GM23338 (cell line): Measurements from ENCODE around the gene MRGPRF. TPM values are rescaled to one million over a fixed set of nuclear protein-coding genes. Genes with fewer than 3 reads are reported as not detected.

Experiments used
- ATAC-seq: fragments of 200-7000 bp; cut with Tn5 transposase; 3 replicates; pipeline ENCODE4 v1.9.1; 2020
- DNase-seq: peaks from one replicate; pipeline ENCODE4 v3.0.0-alpha.2; 2015; ENCODE audit warnings: low spot score
- H2AFZ ChIP-seq: fragments of 200-600 bp; sonication (generic); 2 replicates; pipeline ENCODE4 v1.8.0; 2016; ENCODE audit warnings: antibody characterized with exemption, mild to moderate bottlenecking, moderate library complexity
- H3F3A ChIP-seq: fragments of 200-600 bp; sonication (generic); replicated peaks from 2 replicates; pipeline ENCODE4 v1.8.0; 2017; ENCODE audit warnings: antibody characterized with exemption, mixed run types, low read depth
- H3K27ac ChIP-seq: fragments of 200-600 bp; sonication (generic); 2 replicates; pipeline ENCODE4 v1.6.1; 2016; ENCODE audit warnings: low read depth
- H3K27me3 ChIP-seq: fragments of 200-600 bp; sonication (generic); 2 replicates; pipeline ENCODE4 v1.8.0; 2016; ENCODE audit warnings: mild to moderate bottlenecking, mixed run types, moderate library complexity; ENCODE audit not compliant: insufficient read depth
- H3K36me3 ChIP-seq: fragments of 200-600 bp; sonication (generic); 2 replicates; pipeline ENCODE4 v1.8.0; 2016; ENCODE audit warnings: mild to moderate bottlenecking; ENCODE audit not compliant: insufficient read depth
- H3K4me1 ChIP-seq: fragments of 200-600 bp; sonication (generic); 2 replicates; pipeline ENCODE4 v1.8.0; 2016; ENCODE audit warnings: mild to moderate bottlenecking, moderate library complexity; ENCODE audit not compliant: insufficient read depth
- H3K4me2 ChIP-seq: fragments of 200-600 bp; sonication (generic); 2 replicates; pipeline ENCODE4 v1.7.1; 2017; ENCODE audit warnings: mixed run types
- H3K4me3 ChIP-seq: fragments of 200-600 bp; sonication (generic); 2 replicates; pipeline ENCODE4 v1.6.1; 2016; ENCODE audit warnings: mixed run types
- H3K79me2 ChIP-seq: fragments of 200-600 bp; sonication (generic); replicated peaks from 2 replicates; pipeline ENCODE4 v1.8.0; 2017; ENCODE audit warnings: mild to moderate bottlenecking; ENCODE audit not compliant: insufficient read depth
- H3K9me2 ChIP-seq: fragments of 200-600 bp; sonication (generic); 2 replicates; pipeline ENCODE4 v1.8.0; 2017; ENCODE audit not compliant: insufficient read depth
- H4K20me1 ChIP-seq: fragments of 200-600 bp; sonication (generic); replicated peaks from 2 replicates; pipeline ENCODE4 v1.8.0; 2017; ENCODE audit warnings: mild to moderate bottlenecking; ENCODE audit not compliant: insufficient read depth
- H3K27ac Mint-ChIP-seq: 2 replicates; pipeline ENCODE4 v1.8.0; 2020; ENCODE audit warnings: inconsistent platforms, mild to moderate bottlenecking, moderate library complexity, mixed read lengths
- H3K27me3 Mint-ChIP-seq: 3 replicates; pipeline ENCODE4 v1.8.0; 2022; ENCODE audit warnings: low read depth, mild to moderate bottlenecking, moderate library complexity, mixed read lengths, inconsistent platforms; ENCODE audit not compliant: insufficient read depth, poor library complexity
- H3K36me3 Mint-ChIP-seq: 3 replicates; pipeline ENCODE4 v1.8.0; 2021; ENCODE audit warnings: low read depth, mild to moderate bottlenecking, inconsistent platforms, moderate library complexity, mixed read lengths
- H3K4me1 Mint-ChIP-seq: 3 replicates; pipeline ENCODE4 v1.8.0; 2020; ENCODE audit warnings: mild to moderate bottlenecking, inconsistent platforms, mixed read lengths
- H3K4me3 Mint-ChIP-seq: 3 replicates; pipeline ENCODE4 v1.8.0; 2021; ENCODE audit warnings: moderate library complexity, mild to moderate bottlenecking, inconsistent platforms, mixed read lengths
- H3K9me3 Mint-ChIP-seq: 3 replicates; pipeline ENCODE4 v1.8.0; 2020; ENCODE audit warnings: moderate library complexity, mild to moderate bottlenecking, inconsistent platforms, mixed read lengths
- EZH2 ChIP-seq: fragments of 200-600 bp; sonication (generic); IDR thresholded peaks from one replicate; pipeline ENCODE4 v1.8.0; 2017; ENCODE audit warnings: antibody characterized with exemption, mild to moderate bottlenecking, low read depth; ENCODE audit not compliant: unreplicated experiment
- EZH2phosphoT487 ChIP-seq: fragments of 200-600 bp; sonication (generic); IDR thresholded peaks from one replicate; pipeline ENCODE4 v1.8.1; 2018; ENCODE audit warnings: antibody characterized with exemption; ENCODE audit not compliant: unreplicated experiment
- NANOG ChIP-seq: IDR thresholded peaks from 2 replicates; pipeline ENCODE4 v1.6.1; 2016; ENCODE audit warnings: antibody characterized with exemption, borderline replicate concordance
- POLR2AphosphoS5 ChIP-seq: IDR thresholded peaks from 2 replicates; pipeline ENCODE4 v1.6.1; 2016; ENCODE audit warnings: antibody characterized with exemption, low read depth
- STAT1 ChIP-seq: IDR thresholded peaks from one replicate; pipeline ENCODE4 v1.6.1; 2016; ENCODE audit warnings: antibody characterized with exemption; ENCODE audit not compliant: unreplicated experiment
- ZNF114 ChIP-seq: fragments of 250-450 bp; sonication (Bioruptor Pico); IDR thresholded peaks from 2 replicates; pipeline ENCODE4 v1.5.0; 2020; ENCODE audit warnings: mild to moderate bottlenecking, moderate library complexity
- ZNF331 ChIP-seq: fragments of 250-450 bp; sonication (Bioruptor Pico); IDR thresholded peaks from 2 replicates; pipeline ENCODE4 v1.5.0; 2020; ENCODE audit warnings: low read depth, mild to moderate bottlenecking, moderate library complexity
- polyA plus RNA-seq: library from polyadenylated mRNA; unstranded; fragments of >200 nt; fragmentation: Nextera tagmentation; extraction: Ambion mirVana; gene quantifications from 2 replicates; pipeline ENCODE4 v1.2.1, GENCODE V29; 2016
- total RNA-seq: library from RNA; depleted of rRNA; stranded (reverse); fragments of >200 nt; shearing (Covaris generic); gene quantifications from 2 replicates; pipeline ENCODE4 v1.2.3, GENCODE V29; 2014
- TF ChIP-seq, protein P1 (sequence below), 2 experiments: fragments of 200-600 bp in 1 of 2; sonication (generic) in 1 of 2; conservative IDR thresholded peaks; 2 replicates each; pipeline versions ENCODE4 v1.5.1 to v1.6.1; 2016 to 2017; ENCODE audit warnings: antibody characterized with exemption in 2 of 2, low read depth in 2 of 2, mild to moderate bottlenecking in 2 of 2, moderate library complexity in 1 of 2
- TF ChIP-seq, protein P2 (sequence below): IDR thresholded peaks from 2 replicates; pipeline ENCODE4 v1.6.1; 2016; ENCODE audit warnings: antibody characterized with exemption

MRGPRF gene
- total and polyA plus RNA-seq, 2 experiments from 2014 or later: 3.3 to 9.0 TPM

DNA sequence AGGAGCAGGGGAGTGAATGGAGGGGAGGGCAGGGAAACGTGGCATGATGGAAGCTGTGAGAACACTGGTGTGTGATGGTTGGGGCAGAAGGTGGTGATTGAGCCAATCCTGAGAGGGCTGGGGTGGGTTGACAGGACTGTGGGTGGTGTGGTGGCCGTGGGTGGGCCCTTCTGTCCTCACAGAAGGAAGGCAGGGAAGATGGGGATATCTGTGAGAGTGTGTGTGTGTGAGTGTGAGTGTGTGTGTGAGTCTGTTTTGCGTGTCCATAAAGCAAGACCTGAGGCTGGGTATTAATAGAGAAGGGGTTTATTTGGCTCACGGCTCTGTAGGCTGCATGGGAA lies 48.6 kb upstream of the MRGPRF start:
- TF ChIP-seq EZH2phosphoT487 (no peak), NANOG (no peak), EZH2 (no peak), ZNF114 (CRISPR knock-in tag) (no peak), ZNF331 (CRISPR knock-in tag) (no peak), STAT1 (no peak)
- TF ChIP-seq, protein P1, sequence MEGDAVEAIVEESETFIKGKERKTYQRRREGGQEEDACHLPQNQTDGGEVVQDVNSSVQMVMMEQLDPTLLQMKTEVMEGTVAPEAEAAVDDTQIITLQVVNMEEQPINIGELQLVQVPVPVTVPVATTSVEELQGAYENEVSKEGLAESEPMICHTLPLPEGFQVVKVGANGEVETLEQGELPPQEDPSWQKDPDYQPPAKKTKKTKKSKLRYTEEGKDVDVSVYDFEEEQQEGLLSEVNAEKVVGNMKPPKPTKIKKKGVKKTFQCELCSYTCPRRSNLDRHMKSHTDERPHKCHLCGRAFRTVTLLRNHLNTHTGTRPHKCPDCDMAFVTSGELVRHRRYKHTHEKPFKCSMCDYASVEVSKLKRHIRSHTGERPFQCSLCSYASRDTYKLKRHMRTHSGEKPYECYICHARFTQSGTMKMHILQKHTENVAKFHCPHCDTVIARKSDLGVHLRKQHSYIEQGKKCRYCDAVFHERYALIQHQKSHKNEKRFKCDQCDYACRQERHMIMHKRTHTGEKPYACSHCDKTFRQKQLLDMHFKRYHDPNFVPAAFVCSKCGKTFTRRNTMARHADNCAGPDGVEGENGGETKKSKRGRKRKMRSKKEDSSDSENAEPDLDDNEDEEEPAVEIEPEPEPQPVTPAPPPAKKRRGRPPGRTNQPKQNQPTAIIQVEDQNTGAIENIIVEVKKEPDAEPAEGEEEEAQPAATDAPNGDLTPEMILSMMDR (conservative IDR thresholded peaks at IDR 0.05; ENCODE audit: low read depth in 2 of 2): no peak
- TF ChIP-seq, protein P2, sequence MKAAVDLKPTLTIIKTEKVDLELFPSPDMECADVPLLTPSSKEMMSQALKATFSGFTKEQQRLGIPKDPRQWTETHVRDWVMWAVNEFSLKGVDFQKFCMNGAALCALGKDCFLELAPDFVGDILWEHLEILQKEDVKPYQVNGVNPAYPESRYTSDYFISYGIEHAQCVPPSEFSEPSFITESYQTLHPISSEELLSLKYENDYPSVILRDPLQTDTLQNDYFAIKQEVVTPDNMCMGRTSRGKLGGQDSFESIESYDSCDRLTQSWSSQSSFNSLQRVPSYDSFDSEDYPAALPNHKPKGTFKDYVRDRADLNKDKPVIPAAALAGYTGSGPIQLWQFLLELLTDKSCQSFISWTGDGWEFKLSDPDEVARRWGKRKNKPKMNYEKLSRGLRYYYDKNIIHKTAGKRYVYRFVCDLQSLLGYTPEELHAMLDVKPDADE: no peak
- Mint-ChIP-seq H3K27me3 (peaks cover 7% of the 10 kb centered on the region), H3K36me3 (no peaks in the 10 kb centered on the region; the same call in 1 of the 3 replicates), H3K4me1 (no peaks in the 10 kb centered on the region; the same call in 2 of the 3 replicates), H3K4me3 (no peak overlapping the region), H3K27ac (no peak overlapping the region; the same call in 1 of the 2 replicates), H3K9me3 (no peaks in the 10 kb centered on the region)
- Histone ChIP-seq H3K9me2 (no peaks in the 10 kb centered on the region), H3K4me1 (no peaks in the 10 kb centered on the region), H3K36me3 (no peaks in the 10 kb centered on the region), H4K20me1 (no peaks in the 10 kb centered on the region; the same call in 1 of the 2 replicates), H2AFZ (no peak overlapping the region), H3K27me3 (no peaks in the 10 kb centered on the region), H3K4me2 (no peak overlapping the region), H3K4me3 (no peak overlapping the region), H3F3A (no peaks in the 10 kb centered on the region), H3K27ac (no peak overlapping the region), H3K79me2 (peaks cover 4% of the 10 kb centered on the region; the same call in 1 of the 2 replicates)
- ATAC-seq (no peak), DNase-seq (no peak)

DNA sequence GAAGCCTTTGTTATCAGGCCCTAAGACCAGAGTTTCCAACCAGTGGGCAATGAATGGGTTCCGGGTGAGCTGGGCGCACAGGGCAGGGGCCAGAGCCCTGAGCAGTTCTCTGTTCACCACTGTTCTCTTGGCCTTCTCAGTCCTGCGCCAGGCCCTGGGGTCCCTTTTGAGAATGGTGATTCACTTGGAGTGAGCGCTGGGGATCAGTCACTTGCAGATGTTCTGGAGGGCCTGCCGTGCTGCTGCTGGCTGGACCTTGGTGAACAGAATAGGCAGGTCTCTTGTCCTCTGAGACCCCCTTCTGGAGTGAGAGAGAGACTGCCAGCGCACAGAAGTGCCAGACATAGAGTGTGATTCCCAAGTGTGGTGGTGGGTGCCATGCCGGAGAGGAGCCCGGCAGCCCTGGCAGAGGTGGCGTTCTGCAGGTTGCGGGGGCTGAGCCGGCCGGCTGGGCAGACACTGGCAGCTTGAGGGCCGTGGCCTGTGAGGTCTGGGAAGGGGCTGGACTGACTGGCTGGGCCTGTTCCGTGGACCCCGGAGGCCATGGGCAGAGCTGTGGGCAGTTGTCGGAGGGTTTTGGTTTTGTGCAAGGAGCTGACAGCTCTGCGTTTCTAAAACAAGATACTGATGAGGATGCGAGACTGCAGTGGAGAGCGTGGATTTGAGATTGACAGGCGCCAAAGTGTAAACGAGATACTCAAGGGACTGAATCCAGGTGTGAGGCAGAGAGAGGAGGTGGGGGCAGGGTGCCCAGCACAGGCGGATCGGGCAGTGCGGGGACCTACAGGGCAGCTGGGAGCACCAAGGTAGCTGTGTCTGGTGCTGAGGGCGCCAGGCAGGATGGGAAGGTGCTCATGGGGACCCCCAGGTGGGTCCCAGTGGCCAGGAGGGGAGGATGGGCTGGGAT lies 48.0 kb upstream of the MRGPRF start:
- no peaks in the 10 kb centered on the region; the same call in 2 of the 3 replicates for H3K4me1 Mint-ChIP-seq
- H3K36me3 Mint-ChIP-seq: no peaks in the 10 kb centered on the region; the same call in 1 of the 3 replicates
- Histone ChIP-seq H3K4me1 (no peaks in the 10 kb centered on the region), H3K36me3 (no peaks in the 10 kb centered on the region), H3F3A (no peaks in the 10 kb centered on the region), H3K27me3 (no peaks in the 10 kb centered on the region), H3K4me2 (no peak overlapping the region), H3K4me3 (no peak overlapping the region), H3K27ac (no peak overlapping the region), H4K20me1 (no peaks in the 10 kb centered on the region), H3K79me2 (peaks cover 4% of the 10 kb centered on the region; the same call in 1 of the 2 replicates), H2AFZ (no peak overlapping the region), H3K9me2 (no peaks in the 10 kb centered on the region)
- DNase-seq (no peak), ATAC-seq (no peak)
- H3K27me3 Mint-ChIP-seq: peaks cover 7% of the 10 kb centered on the region
- no peak overlapping the region for H3K27ac Mint-ChIP-seq
- no peak overlapping the region for H3K4me3 Mint-ChIP-seq
- TF ChIP-seq, protein P1 (conservative IDR thresholded peaks at IDR 0.05; ENCODE audit: low read depth in 2 of 2): peak in 1 of 2 experiments; percentile 16; a peak in 1 of 4 replicates
- no peak for TF ChIP-seq POLR2AphosphoS5
- H3K9me3 Mint-ChIP-seq: no peaks in the 10 kb centered on the region
